ENCODE results near the gene PDZD4.

DNA sequence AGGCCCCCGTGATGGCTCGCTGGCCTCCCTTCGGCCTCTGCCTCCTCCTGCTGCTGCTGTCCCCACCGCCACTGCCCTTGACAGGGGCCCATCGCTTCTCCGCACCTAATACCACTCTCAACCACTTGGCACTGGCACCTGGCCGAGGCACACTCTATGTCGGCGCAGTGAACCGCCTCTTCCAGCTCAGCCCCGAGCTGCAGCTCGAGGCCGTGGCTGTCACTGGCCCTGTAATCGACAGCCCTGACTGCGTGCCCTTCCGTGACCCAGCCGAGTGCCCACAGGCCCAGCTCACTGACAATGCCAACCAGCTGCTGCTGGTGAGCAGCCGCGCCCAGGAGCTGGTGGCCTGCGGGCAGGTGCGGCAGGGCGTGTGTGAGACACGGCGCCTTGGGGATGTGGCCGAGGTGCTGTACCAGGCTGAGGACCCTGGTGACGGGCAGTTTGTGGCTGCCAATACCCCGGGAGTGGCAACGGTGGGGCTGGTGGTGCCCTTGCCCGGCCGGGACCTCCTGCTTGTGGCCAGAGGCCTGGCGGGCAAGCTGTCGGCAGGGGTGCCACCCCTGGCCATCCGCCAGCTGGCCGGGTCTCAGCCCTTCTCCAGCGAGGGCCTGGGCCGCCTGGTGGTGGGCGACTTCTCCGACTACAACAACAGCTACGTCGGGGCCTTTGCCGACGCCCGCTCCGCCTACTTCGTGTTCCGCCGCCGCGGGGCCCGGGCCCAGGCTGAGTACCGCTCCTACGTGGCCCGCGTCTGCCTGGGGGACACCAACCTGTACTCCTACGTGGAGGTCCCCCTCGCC, 63.3 kb downstream of the PDZD4 start:
- TF ChIP-seq RAD21 (IDR thresholded peaks at IDR 0.05) (no peak), CTCF (IDR thresholded peaks at IDR 0.05; ENCODE audit: low read depth, low read length, missing input control) (no peak), FOXA1 (IDR thresholded peaks at IDR 0.05) (no peak), GABPA (IDR thresholded peaks at IDR 0.05 in 1 of 2, conservative IDR thresholded peaks at IDR 0.05 in 1 of 2) (no peak), JUND (IDR thresholded peaks at IDR 0.05) (no peak), EGR1 (IDR thresholded peaks at IDR 0.05; ENCODE audit: low read depth in 2 of 2) (no peak), YY1 (IDR thresholded peaks at IDR 0.05) (no peak), TAF1 (conservative IDR thresholded peaks at IDR 0.05) (no peak), RXRA (IDR thresholded peaks at IDR 0.05) (no peak)

Data from liver (tissue), 3 donors.